HG03432 (cell line): Measurements from ENCODE around the gene ERCC4.

Experiments
- ATAC-seq: cut with Tn5 transposase; IDR thresholded peaks from one replicate; pipeline ENCODE4 v1.9.1; 2021; ENCODE audit warnings: mild to moderate bottlenecking, moderate library complexity; ENCODE audit not compliant: unreplicated experiment

ERCC4 gene

DNA sequence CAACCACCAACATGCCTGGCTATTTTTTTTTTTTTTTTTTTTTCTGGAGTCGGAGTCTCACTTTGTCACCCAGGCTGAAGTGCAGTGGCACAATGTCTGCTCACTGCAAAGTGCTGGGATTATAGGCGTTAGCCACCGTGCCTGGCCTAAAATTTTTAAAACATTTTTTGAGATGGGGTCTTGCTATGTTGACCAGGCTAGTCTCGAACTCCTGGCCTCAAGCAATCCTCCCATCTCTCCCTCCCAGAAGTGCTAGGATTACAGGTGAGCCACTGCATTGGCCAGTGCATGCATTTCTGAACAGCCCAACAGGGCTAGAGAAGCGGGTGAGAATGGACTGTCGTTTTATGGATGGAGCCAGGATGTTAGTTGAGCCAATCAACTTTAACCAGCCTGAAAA, 72.4 kb downstream of the ERCC4 start:
- no peak for ATAC-seq

DNA sequence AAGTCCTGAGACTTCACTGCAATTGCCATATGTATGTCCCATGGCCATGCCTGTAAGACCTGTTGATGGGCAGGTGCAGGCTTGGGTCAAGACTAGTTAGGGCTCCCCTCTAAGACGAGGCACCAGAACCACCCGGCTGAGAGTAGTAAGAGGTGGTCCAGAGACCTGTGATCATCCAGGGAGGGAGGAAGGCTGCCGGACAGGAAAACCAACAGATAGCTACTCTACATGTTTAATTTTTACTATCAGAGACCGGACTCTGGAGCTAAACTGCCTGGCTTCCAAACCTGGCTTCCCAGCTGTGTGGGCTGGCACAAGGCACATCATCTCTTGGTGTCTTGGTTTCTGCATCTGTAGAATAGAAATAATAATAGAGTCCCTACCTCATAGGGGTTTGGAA, 73.0 kb downstream of the ERCC4 start:
- no peak for ATAC-seq

DNA sequence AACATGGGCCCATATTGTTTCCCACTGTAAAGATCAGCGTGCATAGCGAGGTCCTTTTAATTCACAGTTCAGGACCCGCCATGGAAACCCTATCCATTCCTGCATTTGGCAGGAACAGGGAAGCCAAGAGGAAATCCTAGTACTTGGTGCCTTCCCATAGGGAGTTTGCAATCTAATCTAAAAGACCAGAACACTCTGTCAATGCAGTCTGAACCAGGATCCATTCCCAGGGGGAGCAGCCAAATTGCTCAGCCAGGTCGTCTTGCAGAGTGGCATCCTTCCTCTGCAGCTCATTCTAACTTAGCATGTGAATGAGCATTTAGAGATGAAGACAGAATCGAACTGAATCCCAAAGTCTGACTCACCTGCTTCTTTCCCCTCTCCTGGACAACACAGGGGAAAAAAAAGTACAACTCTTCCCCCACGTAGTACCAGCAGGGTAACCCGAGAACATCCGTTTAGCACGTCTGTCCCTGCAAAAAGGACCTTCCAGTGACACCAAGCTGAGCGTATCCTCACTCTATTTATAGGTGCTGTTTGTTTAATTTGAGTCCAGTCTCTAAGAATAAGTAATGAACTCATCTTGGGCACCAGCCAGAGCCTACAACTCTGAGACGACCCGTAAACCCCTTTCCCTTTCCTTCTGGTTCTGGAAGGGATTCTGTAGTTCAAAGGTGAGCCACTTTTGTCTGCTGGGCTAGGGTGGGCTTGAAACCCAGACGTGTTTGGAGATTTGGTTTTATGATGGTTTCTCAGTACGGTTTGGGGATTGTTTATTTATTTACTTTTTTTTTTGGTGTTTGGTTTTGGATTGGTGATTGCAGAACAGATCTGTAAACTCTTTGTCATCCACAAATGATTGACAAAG, 74.5 kb downstream of the ERCC4 start:
- no peak for ATAC-seq

DNA sequence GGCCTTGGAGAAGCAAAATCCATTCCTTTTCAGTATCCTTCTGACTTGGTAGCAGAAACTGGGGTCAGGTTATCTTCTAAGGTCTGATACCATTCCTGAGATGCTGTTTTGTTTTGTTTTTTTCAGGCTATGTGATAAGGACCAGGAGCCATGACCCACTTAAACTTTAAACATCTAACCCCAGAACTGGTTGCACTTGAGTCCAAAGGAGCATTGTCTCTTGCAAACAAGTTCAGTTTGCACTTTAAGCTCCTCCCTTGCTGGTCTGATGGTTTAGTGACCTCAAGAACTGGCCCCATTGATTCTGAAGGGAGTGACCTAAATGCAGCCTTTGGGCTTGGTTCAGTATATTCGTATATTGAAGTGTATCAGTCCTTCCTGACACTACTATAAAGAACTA, 75.2 kb downstream of the ERCC4 start:
- no peak for ATAC-seq

DNA sequence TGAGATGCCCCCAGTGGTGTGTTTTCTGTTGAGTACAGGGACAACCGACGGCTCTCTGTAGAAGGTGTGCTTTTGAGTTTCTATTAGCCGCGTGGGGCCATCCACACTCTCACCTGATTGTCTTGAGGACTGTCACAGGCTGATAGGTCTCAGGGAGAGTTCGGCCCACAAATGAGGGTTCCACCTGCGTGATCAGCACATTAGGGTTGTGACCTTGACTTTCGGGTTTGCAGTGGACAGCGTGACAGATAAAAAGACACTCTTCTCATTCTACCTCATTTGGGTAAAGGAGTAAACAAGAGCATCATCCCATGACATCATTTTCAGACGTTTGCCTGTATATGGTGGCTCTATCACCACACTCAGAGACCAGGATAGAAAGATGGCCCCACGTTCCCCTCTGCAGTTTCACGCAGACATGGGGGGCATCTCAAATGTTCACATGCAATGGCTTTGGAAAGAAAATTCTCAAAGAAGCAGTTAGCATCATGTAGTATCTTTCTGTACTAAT, 76.9 kb downstream of the ERCC4 start:
- no peak for ATAC-seq

DNA sequence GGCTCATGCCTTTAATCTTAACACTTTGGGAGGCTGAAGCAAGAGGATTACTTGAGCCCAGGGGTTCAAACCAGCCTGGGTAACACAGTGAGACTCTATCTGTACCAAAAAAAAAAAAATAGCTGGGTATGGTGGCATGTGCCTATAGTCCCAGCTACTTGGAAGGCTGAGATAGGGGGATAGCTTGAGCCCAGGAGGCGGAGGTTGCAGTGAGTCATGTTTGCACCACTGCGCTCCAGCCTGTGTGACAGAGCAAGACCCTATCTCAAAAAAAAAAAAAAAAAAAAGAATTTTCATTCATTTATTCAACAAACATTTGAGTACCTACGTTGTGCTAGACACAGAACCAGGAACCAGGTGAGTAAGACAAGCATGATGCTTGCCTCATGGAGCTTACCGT, 77.6 kb downstream of the ERCC4 start:
- ATAC-seq, result no peak

DNA sequence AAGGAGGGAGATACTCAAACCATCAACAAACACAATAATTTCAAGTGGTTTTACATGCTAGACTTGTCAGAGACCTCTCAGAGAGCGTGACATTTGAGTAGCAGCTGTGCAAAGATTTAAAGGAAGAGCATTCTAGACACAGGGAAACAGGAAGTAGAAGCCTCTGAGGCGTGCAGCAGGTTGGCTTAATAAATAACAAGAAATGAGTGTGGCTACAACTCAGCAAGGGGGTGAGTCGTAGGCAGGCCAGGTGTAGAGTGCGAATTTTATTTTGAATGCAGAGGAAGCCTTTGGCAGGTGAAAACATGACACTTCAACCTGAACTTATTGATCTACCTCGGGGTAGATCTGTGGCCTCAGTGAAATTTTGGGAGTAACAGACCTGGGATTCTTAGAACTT, 78.0 kb downstream of the ERCC4 start:
- peak; percentile 86 for ATAC-seq

DNA sequence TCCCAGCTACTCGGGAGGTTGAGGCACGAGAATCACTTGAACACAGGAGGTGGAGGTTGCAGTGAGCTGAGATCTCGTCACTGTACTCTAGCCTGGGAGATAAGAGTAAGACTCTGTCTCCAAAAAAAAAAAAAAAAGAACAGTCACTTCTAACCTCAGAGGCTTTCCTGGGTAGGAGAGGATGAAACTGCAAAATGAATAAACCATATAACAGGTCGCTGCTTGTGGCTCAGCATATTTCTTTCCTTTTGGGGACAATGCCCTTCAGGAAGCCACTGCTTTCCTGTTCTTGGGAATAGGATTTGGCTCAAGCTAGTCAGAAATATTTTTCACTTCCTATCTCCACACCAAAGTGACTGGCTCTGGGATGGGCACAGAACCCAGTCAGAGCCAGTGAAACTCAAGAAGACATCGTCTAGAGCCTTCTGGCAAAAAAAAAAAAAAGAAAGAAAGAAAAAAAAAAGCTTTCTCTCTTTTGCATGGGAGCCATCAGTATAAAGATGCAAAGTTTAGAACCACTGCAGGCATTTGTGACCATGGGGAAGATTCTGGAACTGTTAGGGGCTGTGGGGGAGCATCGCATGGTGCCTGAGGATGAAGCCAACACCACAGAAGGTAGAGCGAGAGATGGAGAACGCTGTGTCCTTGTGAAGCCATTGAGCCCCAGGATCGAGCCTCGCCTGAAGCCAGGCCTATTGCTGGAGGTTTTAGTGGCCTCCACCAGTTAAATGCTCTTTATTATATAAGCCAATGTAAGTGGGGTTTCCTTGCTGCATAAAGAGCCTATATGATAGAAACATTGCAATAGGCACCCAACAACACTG, 79.3 kb downstream of the ERCC4 start:
- ATAC-seq, result no peak

DNA sequence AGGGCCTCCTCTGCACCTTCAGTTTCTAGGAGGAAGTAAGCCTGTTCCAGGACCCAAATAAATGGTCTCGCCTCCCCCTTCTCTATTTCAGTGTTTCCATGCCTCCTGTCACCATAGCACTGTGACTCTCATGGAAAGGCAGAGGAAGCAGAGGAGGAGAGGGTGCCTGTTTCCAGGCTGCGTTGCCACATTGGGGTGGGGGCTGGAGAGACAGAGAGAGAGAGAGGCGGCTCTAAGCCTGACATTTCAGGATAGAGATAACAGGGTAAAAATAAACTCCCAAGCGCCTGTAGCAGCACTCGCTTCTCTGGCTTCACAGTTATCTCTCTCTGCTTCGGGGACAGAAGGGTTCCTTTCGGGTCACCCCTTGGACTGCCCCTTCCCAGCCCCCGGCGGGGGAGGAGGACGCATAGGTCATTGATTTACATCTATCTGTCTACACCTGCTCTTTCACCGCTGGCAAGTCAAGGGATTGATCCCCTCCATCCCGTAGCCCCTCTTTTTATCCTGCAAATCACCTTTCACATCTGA, 80.0 kb downstream of the ERCC4 start:
- ATAC-seq, result no peak

DNA sequence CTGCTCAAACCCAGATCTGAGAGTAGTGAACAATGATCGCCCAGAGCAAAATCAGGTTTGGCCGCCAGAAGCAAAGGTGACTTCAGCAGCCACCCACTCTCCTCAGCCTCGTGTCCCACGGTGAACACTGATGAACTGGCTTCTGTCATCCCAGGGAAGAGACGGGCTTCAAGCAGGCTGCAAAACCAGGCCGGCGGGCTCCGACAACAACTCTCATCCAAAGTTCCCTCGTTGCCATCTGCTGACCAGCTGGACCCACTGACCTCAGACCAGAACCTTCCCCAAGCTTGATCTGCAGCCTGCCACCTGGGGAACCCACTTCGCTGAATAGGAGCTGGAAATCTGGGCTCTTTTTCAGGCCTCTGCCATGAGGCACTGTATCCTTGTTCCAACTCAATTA, 81.6 kb downstream of the ERCC4 start:
- no peak for ATAC-seq
